ENCODE results near the gene ILF2.
A peak's percentile ranks its signal among the peaks of the same experiment; 100 is the strongest.
"Not testable (repeated sequence)": the region's sequence is repeated elsewhere in the genome, so short reads cannot be mapped to it uniquely, and the experiment has no call there.

Gene ILF2

DNA sequence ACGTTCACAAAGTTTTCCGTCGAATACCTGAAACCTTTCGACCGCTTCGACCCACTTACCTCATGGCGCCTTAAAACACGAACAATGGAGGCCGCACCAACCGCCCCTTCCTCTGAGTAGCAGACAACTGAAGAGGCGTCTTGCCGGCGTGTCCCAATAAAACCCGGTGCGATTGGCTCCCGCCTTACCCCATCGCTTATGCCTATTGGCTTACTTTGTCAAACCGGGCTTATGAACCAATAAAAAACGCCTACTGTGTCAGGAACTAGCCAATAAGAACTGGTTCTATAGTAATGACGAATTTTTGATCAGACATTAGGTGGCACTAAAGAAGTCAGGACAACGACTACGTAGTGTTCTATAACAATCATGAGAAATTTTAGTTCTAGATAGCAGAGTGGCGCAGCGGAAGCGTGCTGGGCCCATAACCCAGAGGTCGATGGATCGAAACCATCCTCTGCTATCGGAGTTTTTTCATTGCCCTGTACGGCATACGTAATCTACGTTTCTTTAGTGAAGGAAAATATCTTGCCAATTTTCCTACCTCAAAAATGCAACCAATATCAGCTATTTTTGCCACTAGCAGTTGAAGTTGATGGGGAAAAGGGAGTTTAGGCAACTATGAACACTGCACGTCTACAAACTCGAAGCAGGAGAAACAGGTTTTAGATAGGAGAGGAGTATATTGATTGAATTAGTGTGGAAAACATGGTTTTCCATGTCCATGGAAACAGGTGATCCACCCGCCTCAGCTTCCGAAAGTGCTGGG is at the start of gene ILF2:
TSS of gene ILF2 (minus strand) at position 135 of the 769 bp plus-strand sequence. CDS start at position 64, 71 bp downstream.
- peak; percentile 99 for DNase-seq

DNA sequence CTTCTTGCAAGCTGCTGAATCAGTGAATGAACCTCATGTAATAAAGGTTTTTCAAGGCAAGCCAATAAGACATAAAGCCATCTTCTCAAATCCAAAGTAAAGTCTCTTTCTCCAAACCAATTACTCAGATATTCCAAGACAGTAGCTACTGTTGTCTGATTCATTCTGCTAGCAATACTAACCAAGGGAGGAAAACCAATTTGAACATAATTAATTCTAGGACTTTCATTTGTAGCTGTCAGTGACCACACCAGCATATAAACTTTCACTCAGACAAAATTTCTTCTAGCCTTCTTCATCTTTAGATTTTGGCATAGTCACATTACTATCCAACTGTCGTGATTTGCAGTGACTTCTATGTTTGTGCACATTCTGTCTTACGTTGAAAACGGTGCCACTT is 46.5 kb upstream of the ILF2 start:
- DNase-seq = no peak

DNA sequence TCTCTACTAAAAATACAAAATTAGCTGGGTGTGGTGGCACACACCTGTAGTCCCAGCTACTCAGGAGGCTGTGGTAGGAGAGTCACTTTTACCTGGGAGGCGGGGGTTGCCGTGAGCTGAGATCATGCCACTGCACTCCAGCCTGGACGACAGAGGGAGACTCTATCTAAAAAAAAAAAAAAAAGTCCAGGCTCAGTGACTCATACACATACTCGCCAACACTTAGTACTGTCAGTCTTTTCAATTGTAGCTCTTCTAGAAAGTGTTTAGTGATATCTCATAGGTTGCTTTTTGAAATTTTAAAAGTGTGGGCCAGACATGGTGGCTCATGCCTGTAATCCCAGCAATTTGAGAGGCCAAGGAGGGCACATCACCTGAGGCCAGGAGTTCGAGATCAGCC is 45.4 kb upstream of the ILF2 start:
- not testable (repeated sequence) for DNase-seq

DNA sequence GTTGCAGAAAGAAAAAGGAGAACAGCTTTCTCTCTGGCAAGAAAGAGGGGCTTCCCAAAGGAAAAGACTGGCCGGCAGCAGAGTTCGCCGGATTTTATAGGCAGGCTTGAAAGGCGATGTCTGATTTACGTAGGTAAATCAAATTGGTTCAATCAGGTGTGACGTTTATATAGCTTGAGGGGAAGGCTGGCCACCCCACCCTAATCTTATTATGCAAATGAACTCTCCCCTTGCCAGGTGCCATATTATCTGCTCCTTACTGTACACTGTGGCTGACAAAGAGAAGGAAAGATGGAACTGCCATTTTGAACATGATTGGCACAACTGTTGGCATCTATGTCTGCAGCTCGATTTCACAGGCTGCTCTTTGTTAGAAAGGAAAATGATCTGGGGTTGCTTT is 40.2 kb upstream of the ILF2 start:
- no peak for DNase-seq

DNA sequence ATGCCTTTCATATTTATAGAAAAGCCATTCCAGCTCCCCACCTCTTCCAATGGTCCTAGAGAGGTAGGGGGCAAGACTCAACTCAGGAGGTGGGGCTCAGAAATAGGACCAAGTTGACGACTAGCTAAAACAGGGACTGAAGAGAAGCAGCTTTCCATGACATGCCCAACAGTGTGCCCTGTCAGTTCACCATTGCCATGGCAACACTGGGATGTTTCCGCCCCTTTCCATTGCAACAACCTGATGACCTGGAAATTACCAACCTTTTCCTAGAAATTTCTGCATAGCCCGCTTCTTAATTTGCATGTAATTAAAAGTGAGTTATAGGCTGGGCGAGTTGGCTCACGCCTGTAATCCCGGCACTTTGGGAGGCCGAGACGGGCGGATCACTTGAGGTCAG is 34.7 kb upstream of the ILF2 start:
- no peak for DNase-seq

DNA sequence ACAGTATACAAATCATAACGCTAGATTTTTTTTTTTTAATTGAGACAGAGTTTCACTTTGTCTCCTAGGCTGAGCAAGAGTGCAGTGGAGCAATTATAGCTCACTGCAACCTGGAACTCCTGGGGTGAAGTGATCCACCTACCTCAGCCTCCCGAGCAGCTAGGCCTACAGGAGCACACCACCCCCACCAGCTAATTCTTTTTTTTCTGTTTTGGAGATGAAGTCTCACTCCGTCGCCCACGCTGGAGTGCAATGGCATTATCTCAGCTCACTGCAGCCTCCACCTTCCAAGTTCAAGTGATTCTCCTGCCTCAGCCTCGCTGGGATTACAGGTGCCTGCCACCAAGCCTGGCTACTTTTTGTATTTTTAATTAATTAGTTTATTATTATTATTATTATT is 29.0 kb upstream of the ILF2 start:
- DNase-seq = no peak

DNA sequence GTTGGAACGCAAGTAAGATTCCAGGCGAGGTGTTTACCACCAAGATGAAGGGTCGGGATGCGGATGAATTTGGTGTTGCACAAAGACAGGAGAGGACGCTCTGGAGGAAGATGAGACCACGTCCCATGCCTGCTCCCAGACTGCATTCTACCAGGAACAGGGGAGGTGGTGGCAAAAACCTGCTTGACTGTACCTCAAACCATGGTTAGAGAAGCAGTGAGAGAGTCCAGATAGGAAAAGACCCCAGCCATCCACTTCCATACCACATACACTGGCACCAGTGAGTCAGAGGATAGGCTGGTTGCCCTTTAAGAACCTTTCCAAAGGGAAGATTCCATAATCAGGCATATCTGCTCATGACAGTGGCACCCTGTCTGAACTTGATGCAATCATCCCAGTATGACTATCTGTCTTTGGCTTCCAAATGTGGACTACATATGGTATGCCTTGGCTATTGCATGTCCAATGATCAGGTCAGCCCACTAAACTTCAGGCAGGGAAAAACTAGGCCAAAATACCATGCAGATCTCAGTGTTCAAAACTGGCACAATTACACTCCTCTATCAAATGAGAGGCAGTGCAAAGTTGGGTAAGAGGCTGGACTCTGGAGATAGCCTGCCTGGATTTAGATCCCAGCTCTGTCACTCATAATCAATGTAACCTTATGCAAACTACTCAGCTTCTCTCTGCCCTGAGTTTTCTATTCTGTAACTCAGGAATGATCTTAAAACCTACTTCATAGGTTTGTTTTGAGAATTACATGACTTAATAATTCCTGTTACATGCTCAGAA is 28.3 kb upstream of the ILF2 start:
- no peak for DNase-seq

DNA sequence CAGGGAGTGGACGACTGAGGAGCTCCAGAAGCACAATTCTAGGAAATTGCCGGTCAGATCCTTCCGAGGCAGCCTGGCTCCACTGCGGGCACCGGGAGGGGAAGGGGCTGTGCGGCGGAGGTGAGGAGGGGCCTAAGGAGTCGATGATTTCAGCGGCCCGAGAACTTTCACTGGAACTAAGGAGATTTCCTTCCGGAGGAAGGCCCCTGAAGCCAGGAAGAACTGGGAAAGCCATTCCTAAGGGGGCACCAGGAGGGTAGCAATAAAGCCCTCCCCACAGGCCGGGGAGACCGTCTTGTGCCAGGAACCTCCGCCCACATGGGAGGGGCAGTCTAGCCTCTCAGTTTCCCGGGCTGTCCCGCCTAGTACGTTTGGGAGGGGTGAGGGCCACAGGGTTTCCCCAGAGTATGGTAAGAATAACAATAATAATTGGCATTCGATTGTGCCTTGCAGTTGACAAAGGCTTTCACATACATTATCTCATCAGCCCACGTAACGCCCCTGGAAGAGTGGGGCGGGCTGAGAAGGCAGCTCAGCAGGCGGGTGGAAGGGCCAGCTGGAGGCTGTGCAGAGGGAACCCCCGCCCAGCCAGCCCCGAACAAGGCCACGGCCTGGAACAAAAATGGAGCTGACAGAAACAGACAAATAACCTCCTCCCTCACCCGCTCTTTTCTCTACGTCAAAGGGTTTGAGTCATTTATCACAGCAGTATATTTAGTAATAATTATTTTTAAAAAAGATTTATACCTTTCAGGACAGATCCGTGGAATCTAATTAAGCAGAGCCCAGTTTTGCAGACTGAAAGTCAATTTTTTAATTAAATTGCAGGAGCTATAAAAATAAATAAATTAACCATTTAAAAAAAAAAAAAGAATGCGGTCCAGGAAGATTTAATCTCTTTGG is 27.5 kb upstream of the ILF2 start:
- no peak for DNase-seq

DNA sequence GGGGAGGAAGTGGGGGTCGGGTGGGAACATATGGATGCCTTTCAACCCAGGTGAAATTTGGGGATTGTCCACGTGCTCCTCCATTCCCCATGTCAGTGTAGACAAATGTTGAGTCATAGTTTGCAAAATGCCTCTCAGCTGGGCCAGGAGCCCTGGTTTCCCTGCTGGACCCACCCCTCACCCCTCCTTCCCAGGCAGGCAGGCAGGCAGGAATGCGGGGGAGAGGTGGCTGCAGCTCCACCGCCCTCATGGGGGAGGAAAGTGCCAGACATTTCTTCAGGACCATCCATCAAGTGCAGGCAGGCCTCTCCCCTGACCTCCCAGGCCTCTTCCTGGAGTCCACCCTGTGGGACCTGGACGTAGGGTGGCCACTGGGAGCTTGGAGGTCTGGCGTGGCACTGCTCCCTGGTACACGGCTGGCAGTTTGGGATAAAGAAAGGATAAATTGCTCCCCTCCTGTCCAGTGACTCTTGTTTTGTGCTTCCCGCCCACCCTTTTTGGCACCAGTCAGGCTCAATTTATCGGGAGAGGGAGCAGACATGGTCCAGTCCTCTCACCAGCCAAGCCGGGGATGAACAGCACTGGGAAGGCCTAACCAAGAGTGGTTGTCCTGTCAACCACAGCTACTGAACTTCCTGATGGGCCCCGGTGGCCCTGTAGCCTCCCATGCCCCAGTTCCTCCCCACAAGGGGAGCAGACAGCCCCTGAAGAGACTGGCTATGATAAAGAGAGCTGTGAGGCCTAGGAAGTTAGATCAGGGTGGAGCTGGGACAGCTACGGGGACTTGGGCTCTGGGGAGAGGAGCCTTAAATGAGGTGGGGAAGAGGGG is 26.6 kb upstream of the ILF2 start:
- DNase-seq = no peak

DNA sequence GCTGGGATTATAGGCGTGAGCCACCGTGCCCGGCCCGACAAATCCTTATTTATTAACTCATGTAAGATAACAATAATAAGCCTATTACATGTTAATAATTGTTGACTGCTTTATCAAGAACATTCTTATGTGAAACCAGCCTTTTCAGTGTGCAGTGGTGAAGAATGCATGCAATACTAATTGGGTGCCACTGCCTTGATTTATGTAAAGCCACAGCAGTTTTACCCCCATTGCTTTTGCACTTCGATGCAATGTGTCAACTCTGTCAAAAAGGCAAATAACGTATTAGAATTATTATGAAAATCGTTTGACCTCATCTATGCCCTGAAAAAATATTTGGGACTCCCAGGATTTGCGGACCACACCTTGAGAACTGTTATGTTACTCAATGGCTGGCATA is 25.9 kb upstream of the ILF2 start:
- DNase-seq = no peak

DNA sequence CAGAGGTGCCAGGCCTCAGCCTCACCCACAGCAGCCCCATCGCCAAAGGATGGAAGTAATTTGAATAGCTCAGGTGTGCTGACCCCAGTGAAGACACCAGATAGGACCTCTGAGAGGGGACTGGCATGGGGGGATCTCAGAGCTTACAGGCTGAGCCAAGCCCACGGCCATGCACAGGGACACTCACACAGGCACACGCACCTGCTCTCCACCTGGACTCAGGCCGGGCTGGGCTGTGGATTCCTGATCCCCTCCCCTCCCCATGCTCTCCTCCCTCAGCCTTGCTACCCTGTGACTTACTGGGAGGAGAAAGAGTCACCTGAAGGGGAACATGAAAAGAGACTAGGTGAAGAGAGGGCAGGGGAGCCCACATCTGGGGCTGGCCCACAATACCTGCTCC is 22.7 kb upstream of the ILF2 start:
- no peak for DNase-seq

DNA sequence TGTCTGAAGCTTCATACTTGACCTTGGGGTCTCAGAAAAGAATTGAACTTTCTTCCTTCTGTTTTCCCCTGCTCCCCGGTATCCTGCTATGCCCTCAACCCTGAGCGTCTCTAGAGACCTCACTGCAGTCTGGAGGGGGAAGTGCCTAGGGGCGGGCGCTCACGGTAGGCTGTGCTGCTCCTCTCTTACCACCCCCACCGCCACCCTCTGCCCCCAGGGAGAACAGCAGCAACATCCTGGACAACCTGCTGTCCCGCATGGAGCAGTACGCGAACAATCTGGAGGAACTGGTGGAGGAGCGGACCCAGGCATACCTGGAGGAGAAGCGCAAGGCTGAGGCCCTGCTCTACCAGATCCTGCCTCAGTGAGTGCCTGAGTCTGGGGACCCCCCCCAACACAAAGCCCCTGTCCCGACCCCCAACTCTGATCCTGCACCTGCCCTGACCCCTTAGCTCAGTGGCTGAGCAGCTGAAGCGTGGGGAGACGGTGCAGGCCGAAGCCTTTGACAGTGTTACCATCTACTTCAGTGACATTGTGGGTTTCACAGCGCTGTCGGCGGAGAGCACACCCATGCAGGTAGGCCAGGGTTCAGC is 18.0 kb upstream of the ILF2 start:
- DNase-seq = no peak

DNA sequence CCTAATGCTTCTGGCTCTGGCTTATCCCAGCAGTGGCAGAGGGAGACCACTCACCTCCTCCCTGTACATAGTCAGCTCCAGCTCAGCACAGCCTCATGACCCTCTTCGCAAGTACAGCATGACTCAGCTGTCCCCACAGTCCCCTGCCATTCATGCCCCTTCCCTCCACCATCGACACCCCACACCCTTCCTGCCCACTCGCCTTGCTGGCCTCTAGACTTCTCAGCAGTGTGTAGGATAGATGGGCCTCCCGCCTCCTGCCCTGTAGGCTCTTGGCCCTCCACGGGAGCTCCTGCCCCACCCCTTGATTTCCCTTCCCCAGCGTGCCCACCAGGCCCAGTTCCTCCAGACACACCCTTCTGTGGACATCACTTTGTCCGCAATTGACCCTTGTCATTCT is 17.5 kb upstream of the ILF2 start:
- no peak for DNase-seq

DNA sequence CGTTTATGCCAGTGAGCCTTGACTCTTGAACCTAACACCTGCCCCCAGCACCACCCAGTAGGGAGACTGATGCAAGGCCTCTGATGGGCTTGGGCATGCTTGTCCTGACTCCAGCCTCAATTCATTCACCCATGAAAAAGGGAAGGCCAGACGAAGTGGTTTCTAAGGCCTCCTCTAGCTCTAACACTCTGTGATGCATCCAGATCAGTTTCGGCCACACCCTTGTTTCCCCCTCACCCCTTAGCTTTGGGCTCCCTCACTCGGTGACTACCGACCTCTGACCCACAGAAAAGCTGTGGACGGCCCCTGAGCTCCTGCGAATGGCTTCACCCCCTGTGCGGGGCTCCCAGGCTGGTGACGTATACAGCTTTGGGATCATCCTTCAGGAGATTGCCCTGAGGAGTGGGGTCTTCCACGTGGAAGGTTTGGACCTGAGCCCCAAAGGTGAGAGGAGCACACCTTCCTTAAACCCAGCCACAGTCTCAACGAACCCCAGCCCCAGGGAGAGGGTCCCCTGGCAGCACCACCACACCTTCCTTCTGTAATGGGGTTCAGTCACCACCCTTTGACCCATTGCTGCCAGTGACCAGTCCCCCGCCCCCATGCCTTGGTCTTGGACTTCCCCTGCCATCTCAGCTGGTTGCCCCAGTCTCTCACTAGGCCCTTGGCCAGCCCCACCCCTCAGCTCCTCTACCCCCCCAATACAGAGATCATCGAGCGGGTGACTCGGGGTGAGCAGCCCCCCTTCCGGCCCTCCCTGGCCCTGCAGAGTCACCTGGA is 16.7 kb upstream of the ILF2 start:
- no peak for DNase-seq

DNA sequence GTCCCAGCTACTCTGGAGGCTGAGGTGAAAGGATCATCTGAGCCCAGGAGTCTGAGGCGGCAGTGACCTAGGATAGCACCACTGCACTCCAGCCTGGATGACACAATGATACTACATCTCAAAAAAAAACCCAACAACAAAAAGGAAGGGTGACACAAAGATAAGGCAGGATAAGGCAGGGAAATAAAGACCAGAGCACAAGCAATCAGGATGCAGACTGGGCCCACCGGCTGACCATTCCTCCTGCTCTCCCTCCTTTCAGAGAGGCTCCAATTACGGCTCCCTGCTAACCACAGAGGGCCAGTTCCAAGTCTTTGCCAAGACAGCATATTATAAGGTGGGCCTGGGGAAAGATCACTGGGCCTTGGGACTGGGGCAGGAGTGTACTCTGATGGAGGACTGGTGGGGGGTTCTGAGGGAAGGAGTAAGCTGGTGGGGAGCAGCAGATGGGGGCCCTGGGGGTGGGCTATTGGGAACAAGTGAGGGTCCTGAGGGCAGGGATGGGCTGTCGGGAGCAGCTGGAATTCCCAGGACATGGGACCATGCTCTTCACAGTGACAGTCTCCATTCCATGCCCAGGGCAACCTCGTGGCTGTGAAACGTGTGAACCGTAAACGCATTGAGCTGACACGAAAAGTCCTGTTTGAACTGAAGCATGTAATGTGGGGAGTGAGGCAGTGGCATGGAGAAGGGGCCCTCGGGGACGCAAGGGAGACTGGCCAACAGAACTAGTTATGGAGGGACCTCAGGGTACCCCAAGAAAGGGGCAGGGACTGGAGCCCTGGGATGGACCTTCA is 14.9 kb upstream of the ILF2 start:
- no peak for DNase-seq

DNA sequence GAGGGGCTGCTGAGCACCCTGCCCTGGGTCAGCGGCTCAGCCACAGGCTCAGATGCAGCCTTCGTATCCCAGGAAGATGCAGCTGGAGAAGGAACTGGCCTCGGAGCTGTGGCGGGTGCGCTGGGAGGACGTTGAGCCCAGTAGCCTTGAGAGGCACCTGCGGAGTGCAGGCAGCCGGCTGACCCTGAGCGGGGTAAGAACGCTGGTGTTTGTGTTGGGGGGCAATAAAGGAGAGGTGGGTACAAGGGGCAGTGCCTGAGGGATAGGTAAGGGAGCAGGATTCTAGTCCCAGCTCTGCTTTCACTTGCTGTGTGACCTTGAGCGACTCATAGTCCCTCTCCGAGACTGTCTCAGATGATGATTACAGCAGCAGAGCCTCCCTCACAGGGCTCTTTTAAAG is 14.1 kb upstream of the ILF2 start:
- no peak for DNase-seq

DNA sequence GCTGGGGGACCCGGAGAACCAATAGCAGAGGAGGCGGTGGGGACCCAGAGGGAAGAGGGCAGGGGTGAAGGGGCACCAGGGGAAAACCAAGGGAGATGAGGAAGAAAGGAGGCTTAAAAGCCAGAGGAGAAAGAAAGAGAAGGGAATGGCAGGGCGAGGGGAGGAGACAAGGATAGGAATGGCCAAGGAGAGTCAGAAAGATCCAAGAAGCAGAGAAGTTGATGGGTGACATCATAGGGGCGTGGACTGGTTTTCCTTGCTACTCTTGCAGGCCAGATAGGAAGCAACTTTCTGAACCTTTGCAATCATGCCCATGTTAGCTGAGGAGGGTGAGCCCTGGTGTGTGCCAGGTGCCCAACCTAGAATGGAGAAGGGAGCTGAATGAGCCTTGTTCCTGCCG is 13.1 kb upstream of the ILF2 start:
- DNase-seq = no peak

DNA sequence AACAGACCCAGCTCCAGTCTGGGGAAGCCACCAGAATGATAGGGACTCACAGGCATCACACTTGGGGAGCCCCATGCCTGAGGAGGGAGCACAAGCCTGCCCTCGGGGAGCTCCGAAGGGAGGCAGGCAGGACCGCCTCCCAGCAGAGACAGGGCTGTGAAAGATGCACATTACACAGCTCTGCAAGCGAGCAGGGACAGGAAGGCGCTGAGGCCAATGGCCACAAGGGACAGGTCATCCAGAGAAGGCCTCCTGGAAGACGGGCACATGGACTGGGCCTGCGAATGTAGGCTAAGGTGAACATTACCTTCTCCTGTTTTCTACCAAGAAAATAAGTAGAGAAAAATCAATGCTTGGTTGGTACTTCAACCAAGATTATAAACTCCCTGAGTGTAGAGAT is 11.9 kb upstream of the ILF2 start:
- DNase-seq = no peak

DNA sequence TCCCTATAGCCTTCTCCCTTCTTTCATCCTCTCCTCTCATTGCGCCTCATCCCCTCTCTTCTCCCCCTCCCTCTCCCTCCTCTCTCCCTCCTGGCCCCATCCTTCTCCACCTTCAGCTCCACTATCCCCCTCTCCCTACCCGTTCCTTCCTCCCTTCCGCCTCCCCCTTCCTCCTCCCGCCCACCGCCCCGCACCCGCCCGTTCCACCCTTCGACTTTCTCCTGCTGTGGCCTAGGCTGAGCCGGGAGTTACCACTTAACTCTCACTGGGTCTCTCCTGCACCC is 9.3 kb upstream of the ILF2 start:
- DNase-seq = no peak

DNA sequence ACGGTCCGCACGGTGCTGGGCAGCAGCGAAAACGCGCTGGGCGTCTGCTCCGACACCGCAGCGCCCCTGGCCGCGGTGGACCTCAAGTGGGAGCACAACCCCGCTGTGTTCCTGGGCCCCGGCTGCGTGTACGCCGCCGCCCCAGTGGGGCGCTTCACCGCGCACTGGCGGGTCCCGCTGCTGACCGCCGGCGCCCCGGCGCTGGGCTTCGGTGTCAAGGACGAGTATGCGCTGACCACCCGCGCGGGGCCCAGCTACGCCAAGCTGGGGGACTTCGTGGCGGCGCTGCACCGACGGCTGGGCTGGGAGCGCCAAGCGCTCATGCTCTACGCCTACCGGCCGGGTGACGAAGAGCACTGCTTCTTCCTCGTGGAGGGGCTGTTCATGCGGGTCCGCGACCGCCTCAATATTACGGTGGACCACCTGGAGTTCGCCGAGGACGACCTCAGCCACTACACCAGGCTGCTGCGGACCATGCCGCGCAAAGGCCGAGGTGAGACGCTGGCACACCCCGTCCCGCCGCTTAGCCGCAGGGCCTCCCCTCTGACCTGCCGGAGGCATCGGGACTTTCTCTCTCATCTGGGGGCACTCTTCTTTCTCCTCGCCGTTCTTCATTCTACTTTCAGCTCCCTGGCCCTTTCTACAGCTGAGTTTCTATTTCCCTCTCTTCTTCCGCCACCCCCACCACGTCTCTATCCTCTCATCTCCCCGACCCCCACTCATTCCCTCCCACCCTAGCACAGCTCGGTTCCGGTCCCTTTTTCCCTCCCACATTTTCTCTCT is 8.7 kb upstream of the ILF2 start:
- no peak for DNase-seq
